G401.6 (cell line): ENCODE measurements around the gene ANKRD30A.
"Not testable (repeated sequence)": the region's sequence is repeated elsewhere in the genome, so short reads cannot be mapped to it uniquely, and the experiment has no call there.

ENCODE experiments used
- FAIRE-seq: peaks from 2 replicates; lab custom pipeline; 2012; peaks lifted over from hg19 to GRCh38; lab: Jason Lieb, UNC

Gene ANKRD30A, protein sequence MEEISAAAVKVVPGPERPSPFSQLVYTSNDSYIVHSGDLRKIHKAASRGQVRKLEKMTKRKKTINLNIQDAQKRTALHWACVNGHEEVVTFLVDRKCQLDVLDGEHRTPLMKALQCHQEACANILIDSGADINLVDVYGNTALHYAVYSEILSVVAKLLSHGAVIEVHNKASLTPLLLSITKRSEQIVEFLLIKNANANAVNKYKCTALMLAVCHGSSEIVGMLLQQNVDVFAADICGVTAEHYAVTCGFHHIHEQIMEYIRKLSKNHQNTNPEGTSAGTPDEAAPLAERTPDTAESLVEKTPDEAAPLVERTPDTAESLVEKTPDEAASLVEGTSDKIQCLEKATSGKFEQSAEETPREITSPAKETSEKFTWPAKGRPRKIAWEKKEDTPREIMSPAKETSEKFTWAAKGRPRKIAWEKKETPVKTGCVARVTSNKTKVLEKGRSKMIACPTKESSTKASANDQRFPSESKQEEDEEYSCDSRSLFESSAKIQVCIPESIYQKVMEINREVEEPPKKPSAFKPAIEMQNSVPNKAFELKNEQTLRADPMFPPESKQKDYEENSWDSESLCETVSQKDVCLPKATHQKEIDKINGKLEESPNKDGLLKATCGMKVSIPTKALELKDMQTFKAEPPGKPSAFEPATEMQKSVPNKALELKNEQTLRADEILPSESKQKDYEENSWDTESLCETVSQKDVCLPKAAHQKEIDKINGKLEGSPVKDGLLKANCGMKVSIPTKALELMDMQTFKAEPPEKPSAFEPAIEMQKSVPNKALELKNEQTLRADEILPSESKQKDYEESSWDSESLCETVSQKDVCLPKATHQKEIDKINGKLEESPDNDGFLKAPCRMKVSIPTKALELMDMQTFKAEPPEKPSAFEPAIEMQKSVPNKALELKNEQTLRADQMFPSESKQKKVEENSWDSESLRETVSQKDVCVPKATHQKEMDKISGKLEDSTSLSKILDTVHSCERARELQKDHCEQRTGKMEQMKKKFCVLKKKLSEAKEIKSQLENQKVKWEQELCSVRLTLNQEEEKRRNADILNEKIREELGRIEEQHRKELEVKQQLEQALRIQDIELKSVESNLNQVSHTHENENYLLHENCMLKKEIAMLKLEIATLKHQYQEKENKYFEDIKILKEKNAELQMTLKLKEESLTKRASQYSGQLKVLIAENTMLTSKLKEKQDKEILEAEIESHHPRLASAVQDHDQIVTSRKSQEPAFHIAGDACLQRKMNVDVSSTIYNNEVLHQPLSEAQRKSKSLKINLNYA (N-terminal part only)

DNA sequence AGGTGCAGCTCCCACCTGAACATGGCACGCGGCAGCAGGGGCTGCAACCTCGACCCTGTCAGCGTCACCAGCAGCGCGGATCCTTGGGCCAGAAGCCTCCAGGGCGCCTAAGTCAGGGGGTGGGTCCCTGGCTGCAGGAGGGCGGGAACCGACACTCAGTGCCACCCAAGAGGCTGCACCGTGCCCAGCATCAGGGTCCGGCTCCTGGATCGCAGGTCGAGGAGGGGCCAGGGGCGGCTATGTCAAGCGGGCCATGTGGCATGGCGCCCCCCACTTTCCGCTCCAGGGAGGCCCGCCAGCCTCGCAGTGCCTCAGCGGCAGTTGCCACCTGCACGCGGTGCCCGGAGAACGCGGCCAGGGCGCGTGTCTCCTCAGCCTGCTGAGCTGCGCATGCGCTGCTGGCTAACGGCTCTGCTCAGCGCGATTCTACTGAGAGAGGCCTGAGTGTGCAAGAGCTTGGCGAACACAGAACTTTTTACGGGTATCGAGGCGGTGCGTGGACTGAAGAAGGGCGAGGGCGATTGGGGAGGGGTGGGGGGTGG is at the start of gene ANKRD30A:
Gene ANKRD30A, plus strand, starts transcription at position 408 of the 542 bp plus-strand sequence. CDS start 190 bp downstream, outside the sequence.
- no peak for FAIRE-seq

DNA sequence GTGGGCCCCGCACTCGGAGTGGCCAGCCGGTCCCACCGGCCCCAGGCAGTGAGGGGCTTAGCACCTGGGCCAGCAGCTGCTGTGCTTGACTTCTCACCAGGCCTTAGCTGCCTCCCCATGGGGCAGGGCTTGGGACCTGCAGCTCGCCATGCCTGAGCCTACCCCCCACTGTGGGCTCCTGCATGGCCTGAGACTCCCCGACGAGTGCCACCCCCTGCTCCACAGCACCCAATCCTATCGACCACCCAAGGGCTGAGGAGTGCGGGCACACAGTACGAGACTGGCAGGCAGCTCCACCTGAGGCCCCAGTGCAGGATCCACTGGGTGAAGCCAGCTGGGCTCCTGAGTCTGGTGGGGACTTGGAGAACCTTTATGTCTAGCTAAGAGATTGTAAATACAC is 49.3 kb upstream of the ANKRD30A start:
- FAIRE-seq: not testable (repeated sequence)

DNA sequence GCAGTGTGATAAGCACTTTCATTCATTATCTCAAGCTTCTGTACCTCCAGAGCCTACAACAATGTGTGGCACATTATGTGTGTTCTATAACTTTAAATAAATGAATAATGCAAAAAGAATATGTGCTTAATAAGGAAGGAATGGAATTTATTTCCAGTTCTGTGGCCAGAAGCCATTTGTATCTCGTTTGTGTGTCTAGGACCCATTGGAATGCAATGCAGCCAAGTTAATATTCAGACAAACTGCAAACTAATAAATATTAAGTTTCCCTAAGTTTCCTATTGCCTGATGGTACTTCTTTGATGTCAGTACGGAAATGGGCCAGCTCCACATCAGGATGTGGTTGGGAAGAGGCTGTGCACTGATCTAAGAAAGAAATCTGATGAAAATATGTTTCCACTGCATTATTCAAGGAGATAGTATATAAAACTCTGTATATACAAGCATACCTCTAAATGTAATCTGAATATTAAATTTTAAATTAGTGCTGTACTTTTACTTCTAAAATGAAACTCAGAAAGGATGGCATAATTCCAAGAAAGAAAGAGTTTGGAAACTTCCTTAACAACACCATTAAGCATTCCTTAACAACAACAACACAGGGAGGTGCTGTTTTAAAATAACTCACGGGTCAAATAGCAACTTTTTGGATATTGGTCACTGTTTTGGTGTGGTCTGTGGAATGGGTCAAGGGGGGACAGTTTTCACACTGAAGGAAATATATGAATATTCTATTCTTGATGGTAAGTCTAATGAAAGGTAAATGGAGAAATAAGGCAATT is 29.4 kb upstream of the ANKRD30A start:
- FAIRE-seq: no peak

DNA sequence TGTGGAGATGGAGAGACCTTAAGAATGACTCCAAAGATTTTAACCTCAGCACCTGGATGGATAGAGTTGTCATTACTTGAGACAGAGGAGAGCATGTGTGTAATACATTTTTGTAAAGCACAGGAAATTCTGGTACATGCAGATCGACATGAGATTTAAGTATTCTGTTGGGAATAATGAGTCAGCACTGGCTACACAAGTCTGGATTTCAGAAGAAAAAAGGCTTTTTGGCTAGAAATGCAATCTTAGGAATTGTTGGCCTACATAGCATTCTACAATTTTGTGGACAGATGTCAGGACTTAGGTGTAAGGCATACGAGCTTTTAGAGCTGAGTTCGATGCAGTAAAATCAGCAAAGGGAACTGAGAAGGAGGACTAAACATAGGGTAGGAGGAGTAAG is 24.1 kb upstream of the ANKRD30A start:
- FAIRE-seq: no peak

DNA sequence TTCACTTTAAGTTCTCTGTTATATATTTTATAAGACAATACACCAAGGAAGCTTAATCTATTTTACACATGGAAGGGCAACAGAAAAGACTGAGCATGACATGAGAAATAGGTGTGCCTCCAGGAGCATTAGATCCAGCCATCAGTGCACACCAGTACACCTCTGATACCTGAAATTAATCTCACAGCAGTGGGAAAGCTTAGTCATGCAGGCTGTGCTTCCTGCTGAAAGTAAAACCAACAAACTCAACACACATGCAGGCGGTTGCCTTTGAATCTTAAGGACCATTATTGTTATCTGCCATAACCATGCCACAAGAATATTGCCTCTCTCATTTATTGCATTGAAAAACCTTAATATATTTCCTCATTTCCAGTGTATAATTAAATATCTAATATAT is 16.4 kb upstream of the ANKRD30A start:
- no peak for FAIRE-seq

DNA sequence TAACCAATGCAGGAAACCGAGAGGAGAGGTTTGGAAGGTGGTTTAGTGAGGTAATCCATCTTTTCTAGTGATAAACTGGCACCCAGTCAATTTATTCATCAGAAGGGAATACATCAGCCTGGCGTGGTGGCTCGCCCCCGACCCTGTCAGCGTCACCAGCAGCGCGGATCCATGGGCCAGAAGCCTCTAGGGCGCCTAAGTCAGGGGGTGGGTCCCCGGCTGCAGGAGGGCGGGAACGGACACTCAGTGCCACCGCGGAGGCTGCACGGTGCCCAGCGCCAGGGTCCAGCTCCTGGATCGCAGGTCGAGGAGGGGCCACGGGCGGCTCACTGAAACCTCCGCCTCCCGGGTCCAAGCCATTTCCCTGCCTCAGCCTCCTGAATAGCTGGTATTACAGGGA is 866 bp upstream of the ANKRD30A start:
- FAIRE-seq: no peak

DNA sequence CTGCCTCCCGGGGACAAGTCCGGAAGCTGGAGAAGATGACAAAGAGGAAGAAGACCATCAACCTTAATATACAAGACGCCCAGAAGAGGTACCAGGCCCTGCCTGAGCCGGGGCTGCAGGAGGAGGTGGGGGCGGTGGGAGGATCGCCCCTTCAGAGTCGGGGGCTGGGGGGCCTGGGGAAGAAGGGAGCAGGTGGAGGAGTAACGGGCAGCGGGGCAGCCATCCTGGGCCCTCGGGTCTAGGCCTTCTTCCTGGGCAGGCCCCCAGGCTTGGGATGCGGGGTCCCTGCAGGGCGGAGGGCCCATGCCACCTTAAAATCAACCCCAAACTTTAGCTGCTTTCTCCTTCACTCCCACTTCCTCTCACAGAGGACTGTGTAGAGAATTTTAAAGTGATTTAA is 523 bp downstream of the ANKRD30A start:
- no peak for FAIRE-seq

DNA sequence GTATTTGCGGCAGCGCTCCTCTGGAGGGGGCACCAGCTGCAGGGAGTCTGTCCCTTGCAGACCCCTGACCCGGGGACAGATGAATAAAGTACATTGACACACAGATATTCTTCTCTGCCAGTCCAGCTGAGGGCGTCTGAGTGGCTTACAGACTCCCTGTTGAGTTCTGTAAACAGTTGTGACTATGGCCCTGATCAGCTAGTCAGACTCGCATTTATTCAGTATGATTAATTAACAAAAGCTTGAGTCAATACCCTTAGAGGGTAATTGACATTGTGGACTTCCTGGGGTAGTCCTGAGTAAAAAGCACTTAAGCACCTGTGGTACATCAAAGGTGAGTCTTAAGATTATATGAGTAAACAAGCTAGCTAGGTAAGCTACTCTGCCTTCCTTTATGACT is 21.0 kb downstream of the ANKRD30A start:
- no peak for FAIRE-seq

DNA sequence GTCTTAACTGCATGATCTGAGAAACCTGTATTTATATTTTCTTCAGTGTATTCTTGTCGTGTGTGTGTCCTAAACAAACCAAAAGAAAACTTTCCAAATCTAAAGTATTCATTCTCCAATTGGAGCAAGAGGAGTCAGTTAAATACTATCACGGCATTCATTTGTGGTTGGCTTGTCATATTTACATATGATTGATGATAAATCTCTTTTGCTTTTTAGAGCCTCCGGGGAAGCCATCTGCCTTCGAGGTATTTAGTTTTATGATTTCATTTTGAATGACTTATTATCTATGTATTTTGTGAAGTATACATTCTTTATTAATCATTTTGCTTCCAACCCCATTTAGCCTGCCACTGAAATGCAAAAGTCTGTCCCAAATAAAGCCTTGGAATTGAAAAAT is 37.0 kb downstream of the ANKRD30A start:
- not testable (repeated sequence) for FAIRE-seq

DNA sequence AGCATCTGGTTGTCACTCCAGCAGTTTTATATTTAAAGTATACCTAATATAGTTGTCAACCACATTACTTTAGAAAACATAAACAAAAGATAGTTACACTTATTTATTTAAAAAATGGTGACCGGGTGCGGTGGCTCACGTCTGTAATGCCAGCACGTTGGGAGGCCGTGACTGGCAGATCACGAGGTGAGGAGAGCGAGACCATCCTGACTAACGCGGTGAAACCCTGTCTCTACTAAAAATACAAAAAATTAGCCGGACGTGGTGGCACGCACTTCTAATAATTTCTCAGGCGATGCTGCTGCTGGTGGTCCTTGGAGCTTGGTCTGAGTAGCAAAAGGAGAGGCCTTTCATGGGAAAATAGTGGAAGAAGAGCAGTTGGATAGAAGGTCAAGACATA is 46.5 kb downstream of the ANKRD30A start:
- FAIRE-seq: not testable (repeated sequence)

DNA sequence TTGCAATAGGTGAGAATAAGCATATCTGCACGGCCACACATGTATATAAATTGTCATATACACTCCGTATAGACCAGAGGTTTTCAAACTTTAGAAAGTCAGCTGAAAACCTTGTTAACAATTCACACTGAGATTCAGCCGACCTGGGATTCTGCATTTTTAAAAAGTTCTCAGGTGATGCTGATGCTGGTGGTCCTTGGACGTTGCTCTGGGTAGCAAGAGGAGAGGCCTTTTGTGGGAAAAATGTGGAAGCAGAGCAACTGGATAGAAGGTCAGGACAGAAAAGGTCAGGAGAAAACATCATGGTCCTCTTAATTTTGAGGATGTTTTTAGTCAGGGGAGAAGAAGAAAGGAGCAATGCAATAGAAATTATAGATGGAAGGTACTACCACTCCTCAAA is 52.9 kb downstream of the ANKRD30A start:
- not testable (repeated sequence) for FAIRE-seq

DNA sequence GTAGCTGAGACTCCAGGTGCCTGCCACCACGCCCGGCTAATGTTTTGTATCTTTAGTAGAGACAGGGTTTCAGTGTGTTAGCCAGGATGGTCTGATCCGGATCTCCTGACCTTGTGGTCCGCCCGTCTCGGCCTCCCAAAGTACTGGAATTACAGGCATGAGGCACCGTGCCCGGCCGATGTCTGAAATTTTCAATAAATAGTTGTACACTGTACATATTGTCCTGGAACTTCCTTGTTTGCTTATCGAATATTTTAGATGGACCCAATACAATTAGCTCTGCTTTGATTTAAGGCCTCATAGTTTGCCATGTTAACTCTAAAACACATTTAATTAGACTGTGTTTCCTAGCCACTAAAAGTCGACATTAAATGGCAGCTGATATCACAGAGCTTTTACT is 57.3 kb downstream of the ANKRD30A start:
- FAIRE-seq: not testable (repeated sequence)

DNA sequence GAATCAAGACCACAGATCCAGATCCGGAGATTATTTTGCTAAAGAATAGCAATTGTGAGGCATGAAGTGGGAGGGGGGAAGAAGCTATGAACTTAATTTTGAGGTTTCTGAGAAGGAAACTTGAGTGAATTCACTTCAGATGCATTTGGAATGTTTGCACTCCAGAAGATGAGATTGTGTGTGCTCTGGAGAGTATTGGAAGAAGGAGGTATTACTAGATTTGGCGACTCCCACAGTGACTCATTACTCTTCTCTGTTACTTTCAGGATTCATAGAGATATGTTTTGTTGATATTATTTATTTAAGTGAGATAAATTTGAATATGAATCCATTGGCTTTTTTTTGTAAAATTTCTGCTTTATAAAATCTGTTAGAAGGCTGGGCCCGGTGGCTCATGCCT is 80.7 kb downstream of the ANKRD30A start:
- no peak for FAIRE-seq

DNA sequence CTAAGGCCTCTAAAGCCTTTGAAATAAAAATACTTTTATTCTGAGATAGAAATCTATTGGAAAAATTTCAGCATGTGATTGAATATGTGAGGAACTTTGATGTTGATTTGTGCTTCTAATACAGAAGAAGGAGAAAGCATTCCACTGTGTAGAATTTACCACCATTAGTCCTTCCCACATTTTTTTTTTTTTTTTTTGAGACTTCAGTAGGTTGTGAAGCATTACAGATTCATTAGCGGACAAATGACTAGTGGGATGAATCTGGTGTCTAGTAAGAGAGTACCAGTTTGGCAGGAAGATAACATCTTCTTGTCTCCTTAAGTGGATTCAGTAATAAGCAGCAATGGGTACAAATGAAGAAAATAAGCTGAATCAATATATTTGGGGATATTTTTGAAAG is 95.5 kb downstream of the ANKRD30A start:
- FAIRE-seq: no peak

DNA sequence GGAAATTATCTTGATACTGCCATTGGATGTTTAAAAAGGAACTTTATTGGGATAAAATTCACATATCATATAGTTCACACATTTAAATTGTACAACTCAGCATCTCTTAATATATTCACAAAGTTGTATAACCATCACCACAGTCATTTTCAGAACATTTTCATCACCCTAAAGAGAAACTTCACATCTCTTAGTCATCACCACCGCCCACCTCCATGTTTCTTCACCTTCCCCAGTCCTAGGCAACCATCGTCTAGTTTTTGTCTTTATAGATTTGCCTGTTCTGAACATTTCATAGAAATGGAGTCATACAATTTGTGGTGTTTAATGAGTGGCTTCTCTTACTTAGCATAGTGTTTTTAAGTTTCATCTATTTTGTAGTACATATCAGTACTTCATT is 96.6 kb downstream of the ANKRD30A start:
- FAIRE-seq: no peak

DNA sequence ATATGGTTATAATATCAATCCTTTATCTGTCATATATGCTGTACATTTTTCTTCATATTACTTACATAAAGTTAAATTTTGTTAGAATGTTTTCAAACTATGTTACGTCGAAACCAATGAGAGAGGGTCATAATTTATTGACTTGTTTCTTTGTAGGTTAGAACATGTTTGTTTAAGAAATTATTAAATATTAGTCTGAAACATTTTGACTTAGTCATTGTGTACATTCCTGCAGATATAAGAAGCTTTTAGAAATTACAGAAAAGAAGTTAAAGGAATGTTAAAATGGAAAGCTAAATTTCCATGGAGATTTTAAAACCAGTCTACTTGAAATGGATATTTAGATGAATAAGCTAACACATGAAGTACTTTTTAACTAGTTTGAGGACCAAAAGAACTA is 99.8 kb downstream of the ANKRD30A start:
- FAIRE-seq: peak; percentile 3

DNA sequence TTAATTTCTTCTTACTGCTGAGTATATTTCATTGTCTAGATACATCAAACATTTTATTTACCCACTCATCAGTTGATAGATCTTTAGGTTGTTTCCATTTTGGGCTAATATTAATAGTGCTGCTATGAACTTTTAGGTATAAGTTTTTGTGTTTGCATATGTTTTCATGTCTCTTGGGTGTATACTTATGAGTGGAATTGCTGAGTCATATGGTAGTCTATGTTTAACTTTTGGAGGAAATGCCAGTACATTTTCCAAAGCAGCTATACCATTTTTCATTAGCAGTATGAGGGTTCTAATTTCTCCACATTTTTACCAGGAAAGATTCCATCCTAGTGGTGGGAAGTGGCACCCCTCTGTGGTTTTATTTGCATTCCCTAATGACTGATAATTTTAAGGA is 101.1 kb downstream of the ANKRD30A start:
- no peak for FAIRE-seq

DNA sequence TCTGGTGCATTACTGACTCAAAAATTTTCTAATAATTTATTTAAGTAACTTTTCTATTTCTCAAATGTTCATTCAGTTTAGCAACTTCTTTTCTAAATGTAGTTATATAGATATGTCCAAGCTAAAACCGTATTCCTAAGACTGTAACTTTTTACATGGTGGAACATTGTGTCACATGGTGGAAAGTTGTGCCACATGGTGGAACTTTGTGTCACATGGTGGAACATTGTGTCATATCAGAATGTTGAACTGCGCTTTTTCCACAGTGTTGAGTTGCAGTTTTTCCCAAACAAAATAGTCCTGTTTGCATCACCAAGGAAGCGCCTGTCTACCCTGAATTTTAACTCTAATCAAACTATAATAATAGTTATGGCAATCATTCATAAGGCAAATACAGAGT is 109.3 kb downstream of the ANKRD30A start:
- no peak for FAIRE-seq

DNA sequence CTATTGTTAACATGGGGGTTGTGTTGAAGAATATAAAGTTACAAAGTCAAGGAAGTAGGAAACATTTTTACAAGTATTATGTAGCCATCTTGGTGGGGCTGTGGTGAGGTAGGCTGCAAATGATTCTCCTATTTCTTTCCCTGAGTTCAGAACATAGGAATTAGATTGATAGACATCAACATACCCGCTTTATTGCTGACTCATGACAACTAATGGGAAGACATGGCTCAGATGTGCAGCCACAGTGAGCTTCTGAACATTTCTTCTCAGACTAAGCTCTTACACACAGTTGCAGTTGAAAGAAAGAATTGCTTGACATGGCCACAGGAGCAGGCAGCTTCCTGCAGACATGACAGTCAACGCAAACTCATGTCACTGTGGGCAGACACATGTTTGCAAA is 110.7 kb downstream of the ANKRD30A start:
- FAIRE-seq: no peak

DNA sequence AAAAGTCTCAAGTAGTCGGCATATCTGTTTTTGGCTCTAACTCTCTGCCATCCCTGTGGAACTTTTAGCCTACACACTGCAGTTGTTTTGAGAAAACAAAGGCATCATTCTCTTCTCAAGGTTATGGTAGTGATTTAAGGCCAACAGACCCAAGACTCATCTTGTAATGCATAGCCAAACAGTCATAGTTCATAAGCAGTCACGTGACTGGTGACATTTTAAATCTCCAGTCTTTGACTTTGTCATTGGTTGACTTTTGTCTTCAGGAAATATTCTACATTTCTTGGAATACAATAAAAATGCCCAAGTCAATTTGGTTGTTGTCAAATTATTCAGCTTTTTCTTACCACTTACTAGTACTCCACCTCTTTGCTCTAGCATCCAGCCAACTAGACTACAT is 114.8 kb downstream of the ANKRD30A start:
- no peak for FAIRE-seq

DNA sequence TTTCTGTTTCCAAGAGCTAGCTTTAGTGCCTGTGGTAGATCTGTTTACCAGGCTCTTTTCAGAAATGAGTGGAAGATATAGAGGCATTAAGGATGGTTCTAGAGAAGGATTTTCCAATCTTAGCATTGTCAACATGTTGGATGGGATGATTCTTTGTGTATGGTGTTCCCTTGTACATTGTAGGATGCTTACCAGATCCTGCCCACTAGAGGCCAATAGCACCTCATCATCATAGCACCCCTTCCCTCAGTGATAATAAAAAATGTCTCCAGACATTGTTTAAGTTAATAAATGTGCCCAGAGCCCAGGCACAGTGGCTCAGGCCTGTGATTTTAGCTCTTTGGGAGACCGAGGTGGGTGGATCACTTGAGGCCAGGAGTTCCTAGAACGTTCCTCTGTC is 121.2 kb downstream of the ANKRD30A start:
- no peak for FAIRE-seq
